Raji (cell line): ENCODE measurements around the gene LAMA2.

Experiments used
- POLR2A ChIP-seq: IDR thresholded peaks from 2 replicates; pipeline ENCODE4 v1.6.1; 2011; ENCODE audit warnings: low read depth, low read length, control low read depth; ENCODE audit not compliant: insufficient read depth

The LAMA2 gene

DNA sequence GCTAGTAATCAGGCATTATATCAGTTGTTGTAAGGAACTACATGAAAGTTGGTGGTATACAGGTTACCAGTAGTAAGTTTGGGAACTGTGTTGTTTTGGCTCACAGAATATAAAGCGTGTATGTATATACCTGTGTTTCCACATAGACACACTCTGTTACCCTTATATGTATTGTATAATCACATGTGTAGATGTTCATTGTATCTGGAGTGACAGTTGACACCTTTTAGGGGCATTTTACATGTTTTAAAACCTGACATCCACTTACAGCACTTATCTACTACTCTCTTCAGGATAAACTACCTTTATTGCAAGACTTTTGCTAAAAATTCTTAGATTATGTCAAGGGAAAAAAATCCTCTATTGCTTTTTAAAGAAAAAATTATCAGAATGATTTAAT, 228.9 kb downstream of the LAMA2 start:
- TF ChIP-seq POLR2A: no peak

DNA sequence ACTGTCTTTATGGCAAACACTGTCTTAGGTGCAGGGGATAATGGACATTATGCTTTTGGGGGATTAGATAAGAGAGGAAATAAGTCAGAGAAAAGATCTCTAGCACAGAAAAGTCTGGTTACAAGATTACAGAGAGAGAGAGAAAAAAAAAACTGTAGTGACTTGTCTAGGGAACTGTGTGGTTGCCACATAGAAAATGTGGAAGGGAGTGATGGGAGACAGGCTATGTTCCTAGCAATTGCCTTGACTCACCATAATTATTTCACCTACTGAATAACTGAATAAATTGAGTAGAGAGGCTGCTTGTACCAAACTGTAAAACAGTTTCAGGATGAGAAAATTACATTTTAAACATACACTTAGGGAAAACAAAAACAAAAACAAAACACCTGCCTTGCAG, 229.7 kb downstream of the LAMA2 start:
- TF ChIP-seq POLR2A: no peak

DNA sequence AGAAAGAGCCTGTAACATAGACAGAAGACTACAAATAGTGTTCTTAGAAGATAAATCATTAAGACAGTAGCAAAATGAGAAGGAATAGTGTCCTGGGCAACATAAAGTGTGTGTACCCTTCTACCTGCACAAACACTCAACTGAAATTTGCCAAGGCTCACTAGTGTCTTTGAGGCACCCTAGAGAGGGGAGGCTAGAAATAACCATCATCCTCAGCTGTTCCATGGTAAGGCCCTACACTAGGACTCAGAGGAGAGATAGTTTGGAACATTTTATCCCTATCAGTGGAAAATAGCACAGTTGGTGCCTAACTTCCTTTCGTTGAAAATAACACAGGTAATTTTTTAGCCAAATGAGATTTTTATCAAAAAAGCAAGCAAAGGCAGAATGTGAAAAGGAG, 230.7 kb downstream of the LAMA2 start:
- no peak for TF ChIP-seq POLR2A

DNA sequence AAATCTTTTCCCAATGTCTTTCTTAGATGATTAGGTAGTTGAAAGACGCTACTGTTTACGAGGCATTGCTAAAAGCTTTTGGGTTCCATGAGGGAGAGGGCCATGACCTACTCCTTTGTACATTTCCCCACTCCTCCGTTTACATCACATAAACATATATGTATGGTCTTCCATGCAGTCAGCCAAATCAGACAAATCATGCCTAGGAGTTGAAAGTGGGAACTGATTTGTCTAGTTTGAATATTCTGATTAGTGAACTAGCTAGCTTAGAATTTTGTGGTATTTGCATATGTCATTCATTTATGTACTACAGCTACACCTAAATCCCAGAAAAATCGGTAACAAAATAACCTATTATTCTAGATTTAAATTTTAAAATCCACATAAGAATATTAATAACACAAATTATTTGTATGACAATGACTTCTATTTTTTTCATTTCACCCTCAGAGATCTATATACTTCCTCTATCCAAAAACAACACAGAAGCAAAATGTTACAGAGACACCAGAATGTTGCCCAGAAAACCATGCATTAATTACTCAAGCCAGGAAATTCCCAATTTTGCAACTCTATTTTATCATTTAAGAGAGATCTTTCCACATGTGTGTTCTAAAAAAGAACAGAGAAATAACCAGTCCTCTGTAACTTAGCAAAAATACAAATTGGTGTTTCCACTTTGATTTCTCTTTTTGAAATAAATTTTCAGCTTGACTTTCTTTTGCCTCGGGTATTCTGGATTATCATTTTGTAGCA, 231.9 kb downstream of the LAMA2 start:
- no peak for TF ChIP-seq POLR2A

DNA sequence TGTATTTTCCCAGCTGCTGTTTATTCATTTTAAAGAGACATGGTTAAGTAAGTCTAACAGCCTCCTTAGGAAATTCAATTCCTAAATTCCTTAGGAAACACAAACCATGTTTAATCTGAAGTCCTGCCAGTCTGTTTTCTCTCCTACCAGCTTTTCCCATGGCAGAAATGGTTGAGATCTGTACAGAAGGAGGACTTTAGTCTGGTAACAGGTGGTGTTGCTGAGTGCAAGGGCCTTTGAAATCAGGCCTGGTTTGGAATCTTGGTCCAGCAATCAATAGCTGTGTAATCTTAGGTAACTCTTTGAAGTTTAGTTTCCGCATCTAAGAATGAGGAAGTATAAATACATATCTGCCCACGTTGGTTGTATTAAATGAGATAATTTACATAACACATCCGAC, 232.5 kb downstream of the LAMA2 start:
- TF ChIP-seq POLR2A: no peak

DNA sequence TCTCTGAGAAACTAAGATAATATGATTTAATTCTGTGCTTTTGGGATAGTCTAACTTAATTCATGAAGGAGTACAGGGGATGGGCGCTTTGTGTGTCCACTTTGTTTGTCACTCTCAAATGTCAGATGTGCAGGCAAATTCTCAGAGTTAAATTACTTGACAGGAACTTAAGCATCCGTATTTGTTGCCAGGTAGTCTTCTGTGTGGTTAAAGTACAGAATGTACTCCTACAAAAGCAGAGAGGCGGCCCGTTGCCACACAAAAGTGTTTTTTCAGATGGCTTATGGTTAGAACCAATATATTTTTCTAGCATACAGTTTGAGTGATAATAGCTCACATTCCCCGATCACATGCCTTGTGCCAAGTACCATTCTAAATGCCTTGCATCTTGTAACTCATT, 234.4 kb downstream of the LAMA2 start:
- no peak for TF ChIP-seq POLR2A

DNA sequence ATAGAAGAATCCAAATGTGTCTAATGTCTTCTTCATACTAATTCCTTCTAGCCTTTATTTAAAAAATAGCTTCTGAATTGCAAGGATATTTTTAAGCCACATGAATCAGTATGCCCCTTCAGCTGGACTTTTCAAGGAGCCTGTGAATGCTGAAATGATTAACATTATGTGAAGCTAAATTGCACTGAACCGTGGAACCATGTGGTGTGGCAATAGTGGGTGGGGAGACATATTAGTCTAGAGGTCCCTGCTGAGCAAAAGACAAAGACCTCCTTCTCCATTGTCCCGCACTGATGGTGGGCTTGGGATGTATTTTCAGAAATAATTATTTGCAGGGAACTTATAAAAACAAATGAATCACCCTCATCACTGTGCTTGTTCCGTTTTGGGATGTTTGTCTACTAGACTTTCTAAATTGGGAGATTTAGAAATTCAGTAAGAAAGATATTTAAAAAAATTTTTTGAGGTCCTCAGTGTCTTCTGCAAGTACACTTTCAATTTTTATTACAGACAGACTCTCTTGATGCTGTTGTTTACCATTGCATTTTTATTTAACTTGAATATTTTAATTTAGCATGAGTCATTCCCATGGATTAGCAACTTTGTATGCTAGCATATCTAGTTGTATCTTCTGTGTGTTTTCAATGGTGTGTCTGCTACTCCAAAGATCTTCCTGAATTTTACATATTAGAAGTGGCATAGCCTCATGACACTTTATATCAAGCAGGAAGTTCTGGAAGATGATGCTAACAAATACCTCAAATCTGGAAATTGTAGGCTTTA, 238.1 kb downstream of the LAMA2 start:
- TF ChIP-seq POLR2A: no peak

DNA sequence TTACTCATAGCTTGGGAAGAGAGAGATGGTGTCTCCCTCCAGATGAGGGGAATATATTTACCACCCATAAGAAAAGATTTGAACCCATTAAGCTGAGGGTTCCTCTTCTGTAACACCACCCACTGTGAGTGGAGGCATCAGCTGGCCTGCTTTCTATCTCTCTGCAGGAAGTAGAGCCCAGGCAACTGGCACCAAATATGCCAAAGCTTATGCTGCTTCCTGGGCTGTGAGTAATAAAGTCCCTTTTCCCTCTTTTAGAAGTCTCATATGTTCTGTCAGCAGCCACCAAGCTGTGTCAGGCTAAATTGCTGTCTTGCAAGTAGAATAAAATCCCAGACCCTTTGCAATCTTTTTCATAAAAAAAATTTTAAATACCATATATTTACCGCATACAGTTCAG, 241.4 kb downstream of the LAMA2 start:
- TF ChIP-seq POLR2A: no peak

DNA sequence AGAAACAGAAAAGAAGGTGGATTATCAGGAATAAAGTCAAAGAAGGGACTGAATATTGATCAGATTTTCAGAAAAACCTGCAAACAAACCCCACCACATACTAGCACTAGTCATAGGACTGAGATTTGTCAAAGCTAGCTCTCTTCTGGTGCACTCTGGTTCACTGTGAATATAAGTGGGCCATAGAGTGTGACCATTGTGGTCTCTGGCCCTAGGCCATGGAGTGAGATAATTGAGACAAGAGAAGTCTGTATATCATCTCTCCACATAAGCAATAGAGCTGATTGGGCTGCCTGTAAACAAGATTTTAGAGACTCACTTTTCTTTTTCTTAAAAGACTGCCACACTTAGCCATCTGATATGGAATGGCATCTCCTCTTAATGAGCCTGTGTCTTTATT, 247.2 kb downstream of the LAMA2 start:
- no peak for TF ChIP-seq POLR2A

DNA sequence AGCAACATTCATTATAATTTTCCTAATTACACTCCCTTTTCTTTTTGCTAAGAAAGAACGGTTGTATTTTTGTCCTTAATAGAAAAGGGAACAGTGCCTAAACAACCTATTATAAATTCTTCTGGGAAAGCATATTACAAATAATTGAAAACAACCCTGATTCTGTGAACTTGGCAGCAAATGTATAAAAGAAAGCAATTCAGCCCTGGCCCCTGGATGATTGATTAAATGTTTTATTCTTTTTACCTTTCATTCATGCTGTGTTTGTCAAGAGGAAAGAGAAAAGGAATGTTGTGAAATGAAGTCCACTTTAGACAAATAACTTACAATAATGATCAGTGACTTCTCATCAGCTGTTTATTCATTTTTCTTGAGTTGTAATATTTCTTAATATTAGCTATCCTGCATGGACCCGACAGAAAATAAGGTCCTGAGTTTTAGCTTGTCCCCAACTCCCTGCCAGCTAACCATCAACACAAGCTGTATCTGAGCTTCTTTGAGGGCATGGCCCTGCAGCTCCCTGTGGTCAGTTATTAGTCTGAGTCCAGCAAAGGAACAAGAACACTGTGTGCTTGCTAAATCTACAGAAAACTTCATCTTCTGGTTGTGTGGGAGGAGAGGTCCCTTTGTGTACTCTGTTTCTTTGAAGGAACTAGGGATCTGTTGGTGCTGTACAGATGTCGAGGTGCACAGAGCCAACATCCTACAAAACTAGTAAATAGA, 248.2 kb downstream of the LAMA2 start:
- TF ChIP-seq POLR2A: no peak

DNA sequence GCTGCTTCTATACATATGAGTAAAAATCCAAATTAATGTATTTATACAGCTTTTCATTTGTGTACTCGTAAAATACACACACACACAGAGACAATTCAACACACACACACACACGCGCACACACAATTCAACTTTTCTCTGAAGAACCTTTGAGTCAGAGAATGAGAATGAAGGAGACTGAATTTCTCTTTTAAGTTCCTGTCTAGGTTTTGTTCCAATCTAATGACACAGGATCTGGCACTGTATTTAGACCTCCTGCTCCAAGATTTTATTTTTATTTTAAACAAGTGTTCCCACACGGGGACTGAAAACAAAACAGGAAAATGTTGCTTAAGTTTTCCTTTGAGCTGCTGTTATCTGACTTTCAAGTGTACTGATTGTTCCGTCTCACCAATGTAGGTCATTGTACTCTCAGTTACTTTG, 250.8 kb downstream of the LAMA2 start:
- TF ChIP-seq POLR2A: no peak

DNA sequence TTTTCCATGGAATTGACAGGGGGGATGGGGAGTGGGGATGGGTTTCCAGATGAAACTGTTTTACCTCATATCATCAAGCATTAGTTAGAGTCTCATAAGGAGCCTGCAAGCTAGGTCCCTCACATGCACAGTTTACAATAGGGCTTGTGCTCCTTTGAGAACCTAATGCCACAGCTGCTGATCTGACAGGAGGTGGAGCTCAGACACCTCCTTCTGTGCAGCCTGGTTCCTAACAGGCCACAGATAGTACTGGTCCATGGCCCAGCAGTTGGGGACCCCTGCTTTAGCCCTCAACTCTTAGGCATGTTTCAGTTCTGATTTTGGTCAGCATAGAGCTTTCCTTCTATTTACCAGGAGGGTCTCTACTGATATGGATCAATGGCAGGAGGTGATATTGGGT, 251.6 kb downstream of the LAMA2 start:
- no peak for TF ChIP-seq POLR2A

DNA sequence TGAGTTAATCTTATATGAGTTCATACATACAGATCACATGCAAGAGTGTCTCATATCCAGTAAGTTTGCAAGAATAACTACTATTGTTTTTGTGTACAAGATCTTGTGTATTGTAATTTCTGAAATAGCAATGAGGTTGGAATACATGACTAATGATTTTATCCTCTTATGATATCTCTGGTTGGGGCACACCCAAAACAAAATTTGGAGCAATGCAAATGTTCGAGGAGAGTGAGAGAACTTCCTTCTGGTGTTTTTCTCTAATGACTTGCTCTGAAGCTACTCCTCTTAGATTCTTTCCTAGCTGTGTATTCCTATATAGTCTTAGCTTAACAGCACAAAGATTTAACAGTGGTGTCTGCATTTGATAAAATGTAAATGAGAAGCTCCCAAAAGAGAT, 252.5 kb downstream of the LAMA2 start:
- TF ChIP-seq POLR2A: no peak

DNA sequence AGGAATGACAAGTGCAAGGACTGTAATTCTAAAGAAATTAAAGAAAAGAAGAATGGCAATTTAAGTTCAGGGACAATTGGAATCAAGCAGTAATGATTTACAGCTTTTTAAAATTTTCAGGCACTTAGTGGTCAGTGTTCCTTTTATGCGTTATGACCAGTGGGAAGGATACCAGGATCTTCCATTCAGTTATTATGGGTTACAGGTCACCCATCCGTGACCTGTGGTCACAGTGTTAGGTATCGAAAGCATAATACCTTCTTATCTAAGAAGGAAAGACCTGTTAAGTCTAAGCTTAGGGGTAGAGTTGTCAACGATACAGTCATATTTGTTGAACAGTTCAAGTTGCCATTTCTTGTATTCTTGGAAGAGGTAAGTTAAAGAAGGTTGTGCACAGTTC, 253.8 kb downstream of the LAMA2 start:
- no peak for TF ChIP-seq POLR2A

DNA sequence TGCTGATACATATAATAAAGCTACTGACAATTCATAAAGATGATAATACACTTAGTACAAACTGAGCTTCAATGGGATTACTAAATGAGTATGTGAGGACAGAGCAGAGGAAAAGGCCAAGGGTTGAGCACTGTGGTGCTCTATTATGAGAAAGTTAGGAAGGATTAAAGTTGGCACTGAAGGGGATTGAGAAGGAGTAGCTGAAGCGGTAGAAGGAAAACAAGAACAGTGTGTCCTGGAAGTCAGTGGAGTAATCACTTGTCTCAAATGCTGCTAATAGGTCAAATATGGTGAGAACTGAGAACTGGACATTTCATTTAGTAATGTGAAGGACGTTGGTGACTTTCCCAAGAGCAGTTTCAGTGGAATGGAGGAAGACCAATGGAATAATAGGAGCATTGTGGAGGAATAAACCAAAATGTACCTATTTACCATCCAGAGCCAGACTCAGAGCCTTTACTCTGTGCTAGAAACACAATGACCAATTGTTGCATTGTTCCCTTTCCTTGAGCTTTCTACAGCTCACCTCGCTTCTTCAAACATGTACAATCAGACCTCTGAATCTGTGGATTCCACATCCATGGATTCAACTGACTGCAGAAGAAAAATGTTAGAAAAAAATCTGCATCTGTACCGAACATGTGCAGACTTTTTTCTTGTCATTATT, 255.9 kb downstream of the LAMA2 start:
- TF ChIP-seq POLR2A: no peak
